Activated gamma-delta T cell treated with anti-CD3 and anti-CD28 coated beads, Interleukin-2, amount 50 U/mL, for 16 hours (primary cell): ENCODE data around the gene FUT9.

Source experiments
- DNase-seq: peaks from one replicate; pipeline ENCODE4 v3.0.0-alpha.2; 2020; ENCODE audit warnings: low read depth

Gene FUT9

DNA sequence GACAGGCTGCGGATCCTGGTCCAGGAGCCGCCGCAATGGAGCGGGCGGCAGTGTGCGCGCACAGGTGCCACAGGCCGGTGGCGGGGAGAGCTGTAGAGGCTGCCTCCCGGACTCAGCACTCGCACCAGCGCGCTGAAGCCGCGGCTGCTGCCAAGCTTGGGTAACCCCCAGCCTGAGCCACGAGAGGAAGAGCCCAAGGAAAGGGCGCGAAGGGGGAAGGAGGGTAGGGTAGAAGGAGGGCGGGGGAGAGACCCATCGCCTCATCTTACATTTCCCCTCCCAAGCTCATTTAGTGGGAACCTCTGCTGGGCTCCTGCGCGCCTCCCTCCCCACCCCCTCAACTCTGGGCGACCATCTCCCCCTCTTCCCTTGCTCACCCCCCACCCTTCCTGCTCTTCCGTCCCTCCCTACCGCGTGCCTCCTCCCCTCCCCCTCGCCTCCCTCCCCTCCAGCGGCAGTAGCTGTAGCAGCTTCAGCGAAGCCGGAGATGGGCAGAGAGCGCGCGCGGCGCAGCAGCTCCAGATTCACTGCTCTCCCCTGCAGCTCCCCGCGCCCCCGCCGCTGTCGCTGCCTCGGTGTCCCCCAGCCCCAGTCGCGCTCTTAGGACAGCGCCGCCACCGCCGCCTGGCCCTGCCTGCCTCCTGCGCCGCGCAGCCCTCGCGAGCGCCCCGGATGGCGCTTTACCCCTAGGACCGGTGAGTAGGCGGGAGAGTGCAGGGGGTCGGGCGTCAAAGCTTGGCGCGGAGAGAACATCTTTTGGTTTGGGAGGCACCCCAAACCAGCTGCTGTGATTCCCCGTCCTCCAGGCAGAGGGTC is at the start of gene FUT9:
Gene FUT9, plus strand, starts transcription at position 457 of the 816 bp plus-strand sequence. CDS start 187,182 bp downstream, outside the sequence.
- no peak for DNase-seq

DNA sequence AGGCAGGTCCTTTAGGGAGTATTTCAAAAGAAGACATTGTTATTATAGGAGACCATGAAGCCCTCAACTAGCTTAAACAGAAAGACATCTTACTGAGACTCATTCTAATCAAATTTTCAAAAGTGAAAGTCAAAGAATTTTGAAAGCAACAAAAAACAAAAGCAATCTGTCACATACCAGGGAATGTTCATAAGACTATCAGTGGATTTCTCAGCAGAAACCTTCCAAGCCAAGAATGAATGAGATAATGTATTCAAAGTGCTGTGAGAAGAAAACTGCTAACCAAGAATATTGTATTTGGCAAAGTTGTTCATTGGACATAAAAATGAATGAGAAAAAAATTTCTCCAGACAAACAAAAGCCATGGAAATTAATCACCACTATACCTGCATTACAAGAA is 48.2 kb upstream of the FUT9 start:
- DNase-seq = no peak

DNA sequence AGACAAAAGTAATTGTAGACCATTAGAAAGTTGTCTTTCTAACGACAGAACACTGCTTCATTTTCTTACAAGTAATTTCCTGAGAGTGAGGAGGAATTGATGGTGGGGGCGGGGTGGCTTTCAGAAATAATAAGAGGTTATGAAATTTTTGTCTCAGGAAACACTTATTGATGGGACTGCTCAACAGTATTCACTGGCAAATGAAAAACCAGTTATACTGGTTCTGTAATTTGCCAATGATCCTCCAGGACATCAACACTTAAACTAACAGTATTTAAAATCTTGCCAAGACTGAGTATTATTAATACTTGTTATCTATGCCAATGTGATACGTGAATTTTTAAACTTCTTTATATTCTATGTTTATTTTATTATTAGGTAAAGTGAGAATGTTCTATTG is 41.8 kb upstream of the FUT9 start:
- no peak for DNase-seq

DNA sequence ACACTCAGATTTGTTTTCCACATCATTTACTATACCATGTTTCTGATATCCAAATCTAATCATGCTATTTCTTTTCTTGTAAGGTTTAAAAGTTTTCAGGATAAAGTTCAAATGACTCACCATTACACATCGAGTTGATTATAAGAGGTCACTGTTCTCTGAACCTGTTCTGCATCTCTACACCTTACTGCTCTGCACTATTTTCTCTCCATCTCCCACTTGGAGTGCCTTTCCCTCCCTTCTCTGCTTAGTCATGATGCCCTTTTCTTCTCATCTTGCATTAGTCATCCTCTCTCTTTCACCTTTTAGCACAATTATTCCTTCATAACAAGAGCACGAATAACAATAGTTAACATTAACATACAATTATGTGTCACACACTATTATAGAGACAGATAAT is 37.5 kb upstream of the FUT9 start:
- DNase-seq = no peak

DNA sequence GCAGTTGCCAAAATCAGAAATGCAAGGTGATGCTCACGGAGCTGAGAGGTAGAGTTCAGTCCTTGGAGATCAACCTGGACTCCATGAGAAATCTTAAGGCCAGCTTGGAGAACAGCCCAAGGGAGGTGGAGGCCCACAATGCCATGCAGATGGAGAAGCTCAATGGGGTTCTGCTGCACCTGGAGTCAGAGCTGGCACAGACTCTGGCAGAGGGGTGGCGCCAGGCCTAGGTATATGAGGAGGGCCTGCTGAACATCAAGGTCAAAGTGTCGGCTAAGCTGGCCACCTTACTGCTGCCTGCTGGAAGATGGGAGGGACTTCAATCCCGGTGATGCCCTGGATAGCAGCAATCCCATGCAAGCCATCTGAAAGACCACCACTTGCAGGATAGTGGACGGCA is 23.9 kb upstream of the FUT9 start:
- no peak for DNase-seq

DNA sequence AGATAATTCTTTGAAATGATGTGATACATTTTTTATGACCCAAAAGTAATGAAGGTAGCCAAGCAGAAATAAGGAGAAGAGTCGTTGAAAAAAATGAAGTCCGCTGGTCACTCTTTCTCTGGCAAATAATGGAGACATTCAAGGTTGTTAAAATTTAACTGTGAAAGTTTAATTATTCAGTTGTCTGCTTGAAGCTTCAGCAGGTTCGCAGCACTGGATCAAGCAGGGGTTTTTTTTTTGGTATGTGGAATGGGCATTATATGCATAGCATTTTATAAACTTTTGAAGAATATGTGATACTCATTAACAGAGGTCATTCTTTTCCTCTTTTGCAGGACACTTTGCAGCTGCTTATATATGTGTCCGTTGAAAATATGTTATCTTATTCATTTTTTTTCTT is 21.6 kb upstream of the FUT9 start:
- no peak for DNase-seq

DNA sequence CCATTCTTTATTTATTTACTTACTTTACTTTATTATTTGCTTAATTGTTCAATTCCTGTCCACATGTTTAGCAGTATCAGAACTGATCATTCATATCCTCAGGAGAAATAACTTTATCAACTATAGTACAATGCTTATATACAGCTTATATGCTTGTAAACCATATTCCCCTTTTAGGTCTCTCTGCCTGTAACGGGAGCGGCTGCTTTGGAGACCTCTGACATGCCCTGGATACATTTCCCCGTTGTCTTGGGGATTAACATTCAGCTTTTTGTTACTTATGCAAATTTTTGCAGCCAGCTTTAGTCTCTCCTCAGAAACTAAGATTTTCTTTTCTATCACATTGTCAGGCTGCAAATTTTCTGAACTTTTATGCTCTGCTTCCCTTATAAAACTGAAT is 17.6 kb upstream of the FUT9 start:
- DNase-seq = no peak

DNA sequence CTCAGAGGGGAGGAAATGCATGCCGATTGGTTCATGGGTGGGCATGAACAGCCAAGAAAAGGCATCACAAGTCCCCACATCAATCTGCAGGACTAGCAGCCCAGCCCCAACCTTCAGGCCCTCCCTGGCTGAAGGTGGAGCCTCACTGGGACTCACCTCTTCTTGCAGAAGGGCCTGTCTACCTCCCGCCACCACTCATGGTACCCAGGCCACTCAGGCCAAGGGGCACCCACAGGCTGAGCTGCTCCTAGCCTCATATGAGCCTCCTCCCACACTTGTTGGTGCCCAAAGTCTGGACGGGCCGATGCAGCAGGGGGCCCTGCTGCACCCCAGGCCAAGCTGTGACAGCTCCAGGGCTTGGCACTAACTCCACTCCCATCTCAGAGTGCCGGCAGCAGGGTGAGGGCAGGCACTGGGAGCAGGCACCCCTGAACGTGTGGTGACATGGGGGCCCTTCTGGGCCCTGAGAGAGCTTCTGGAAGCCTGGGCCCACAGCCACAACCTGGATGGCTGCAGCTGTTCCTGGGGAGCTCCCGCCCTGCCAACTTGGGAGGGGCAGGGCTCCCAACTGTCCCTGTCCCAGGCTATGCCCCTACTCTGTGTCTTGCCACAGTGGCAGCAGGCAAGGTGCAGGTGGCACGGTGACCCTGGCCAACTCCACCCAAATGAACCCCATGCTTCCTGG is 13.7 kb upstream of the FUT9 start:
- DNase-seq = no peak

DNA sequence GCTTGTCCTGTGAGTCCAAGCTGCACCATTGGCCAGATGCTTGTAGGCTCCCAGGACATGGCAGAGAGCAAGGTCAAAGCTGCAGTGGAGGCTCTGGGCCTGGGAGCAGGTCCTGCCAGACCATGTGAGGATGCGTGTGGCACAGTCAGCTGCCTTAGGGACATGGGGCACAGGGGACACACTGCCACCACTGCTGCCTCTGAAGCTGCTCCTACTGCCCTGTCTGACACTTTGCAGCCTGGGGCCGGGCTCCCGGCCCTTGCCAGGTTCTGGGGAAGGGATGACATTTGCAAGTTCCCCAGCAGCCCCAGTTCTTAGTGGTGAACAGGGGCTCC is 13.2 kb upstream of the FUT9 start:
- no peak for DNase-seq

DNA sequence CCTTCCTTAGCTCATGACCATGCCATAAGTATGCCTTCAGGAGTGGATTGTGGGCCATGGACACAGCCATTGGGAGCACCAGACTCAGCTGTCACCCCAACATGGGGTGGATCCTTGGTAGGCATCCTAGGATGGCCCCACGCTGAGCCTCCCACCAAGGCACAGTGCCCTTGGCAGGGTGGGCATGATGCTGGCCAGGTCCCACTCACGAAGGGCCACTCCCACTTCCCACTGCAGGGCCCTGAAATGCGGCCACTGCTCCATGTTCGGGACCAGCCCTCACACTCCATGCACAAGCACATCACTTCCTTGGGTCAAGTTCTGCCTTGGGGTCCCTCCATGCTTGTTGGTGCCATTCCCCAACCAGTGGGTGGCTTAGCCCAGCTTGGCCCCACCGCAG is 12.9 kb upstream of the FUT9 start:
- DNase-seq = no peak

DNA sequence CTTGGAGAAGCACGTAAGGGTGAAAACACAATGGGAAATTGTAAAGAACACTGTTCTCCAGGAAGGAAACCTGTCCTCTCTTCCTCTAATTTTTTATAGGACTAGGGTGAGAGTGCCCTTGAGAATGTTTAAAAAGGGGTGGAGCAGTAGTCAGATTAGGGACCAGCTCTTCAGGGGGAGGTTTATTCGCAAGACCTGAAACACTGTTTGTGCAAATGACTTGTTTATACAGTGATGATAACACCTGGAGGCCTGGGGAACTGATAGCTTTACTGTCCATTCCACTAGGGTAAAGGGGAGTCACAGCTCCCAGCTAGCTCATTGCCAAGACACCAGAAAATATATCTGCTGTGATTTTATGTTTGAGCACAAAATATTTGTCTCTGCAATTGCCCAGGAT is 8.1 kb upstream of the FUT9 start:
- no peak for DNase-seq

DNA sequence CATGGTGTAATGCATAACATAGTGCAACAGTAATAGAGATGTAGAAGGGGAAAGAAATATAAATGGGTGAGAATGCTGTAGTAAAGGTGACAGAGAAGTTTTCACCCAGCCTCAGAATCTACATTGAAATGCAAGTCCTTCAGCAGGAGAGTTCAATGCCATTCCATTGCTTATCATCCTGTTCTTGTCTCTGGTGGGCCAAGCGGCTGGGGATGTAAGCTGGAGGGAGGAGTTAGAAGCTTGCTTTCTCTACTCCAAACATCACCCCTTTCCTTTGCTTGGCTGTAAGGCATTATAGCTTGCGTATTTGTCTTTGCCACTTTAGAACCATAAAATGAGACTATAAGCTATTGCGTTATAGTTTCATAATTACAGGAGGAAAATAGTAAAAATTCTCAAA is 2.2 kb upstream of the FUT9 start:
- no peak for DNase-seq

DNA sequence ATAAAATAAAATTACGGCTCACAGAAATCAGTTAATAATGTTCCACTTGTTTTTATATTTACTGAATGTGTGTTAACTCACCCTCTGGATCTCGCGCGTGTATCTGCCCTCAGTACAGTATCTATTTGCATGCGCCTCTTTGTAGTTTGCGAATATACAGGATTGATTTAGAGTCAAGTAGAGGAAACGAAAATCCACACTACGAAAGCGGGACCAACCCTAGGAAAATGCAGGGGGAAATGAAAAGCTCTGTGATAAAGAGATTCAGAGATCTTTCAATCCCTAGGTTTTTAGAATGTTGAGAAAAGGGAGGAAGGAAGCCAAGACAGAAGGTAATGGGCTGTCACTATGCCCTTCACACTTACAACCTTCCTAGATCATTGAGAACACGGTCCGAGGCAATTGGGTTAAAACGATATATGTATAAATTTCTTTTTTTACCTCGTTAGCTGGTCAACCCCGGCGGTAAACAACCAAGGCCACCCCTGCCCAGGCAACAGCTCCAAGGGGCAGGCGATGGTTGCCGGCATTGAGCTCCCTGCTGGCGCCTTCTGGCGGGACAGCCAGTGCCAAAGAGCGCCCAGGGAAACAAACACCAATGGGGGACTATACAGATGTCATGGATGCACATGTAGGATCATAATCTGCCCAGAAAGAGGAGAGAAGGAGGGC is 792 bp upstream of the FUT9 start:
- DNase-seq = no peak

DNA sequence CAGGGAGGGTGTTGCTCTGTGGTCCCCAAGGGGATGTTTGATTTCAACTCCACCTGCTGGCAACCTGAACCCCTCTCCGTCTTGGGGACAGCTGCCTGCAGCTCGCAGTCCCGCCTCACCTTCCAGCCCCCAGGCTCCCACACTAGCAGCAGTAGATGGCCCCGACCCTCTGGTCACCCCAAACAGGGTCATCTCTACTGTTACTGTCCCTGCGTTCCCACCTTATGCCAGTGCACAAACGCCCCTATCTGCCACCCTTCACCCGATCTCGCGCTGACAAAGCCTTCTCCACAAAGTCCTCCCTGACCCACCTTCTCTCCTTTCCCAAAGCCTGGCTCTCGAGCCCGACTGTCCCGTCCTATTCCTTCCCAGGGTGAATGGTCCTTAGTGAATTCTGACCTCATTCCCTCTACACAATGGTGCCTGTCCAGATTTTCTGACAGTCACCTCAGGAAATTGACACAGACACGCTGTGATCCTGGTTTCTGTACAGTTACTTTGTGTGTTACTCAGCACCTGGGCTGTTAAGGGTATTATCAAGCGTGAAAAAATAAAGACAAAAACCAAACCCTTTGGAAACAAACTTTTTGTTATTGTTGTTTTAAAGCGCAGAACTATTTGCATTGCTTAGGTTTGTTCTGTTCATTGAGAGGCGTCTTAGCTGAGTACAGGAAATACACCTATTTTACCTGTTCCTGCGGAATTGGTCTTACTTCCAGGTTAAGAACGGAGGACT is 728 bp downstream of the FUT9 start:
- DNase-seq = no peak

DNA sequence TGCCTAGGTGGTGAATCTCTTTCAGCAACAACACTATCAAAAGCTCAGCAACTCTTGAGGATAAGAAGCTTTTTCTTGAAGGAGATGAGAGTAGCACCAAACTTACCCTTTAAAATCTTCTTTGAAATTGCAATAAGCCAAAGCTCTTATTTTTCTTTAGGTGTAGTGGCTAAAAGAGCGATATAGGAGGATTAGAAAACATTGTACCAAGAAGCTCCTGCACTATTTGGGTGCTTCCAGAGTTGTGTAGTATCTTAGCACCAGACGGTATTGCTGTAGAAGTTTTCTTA is 1.2 kb downstream of the FUT9 start:
- no peak for DNase-seq

DNA sequence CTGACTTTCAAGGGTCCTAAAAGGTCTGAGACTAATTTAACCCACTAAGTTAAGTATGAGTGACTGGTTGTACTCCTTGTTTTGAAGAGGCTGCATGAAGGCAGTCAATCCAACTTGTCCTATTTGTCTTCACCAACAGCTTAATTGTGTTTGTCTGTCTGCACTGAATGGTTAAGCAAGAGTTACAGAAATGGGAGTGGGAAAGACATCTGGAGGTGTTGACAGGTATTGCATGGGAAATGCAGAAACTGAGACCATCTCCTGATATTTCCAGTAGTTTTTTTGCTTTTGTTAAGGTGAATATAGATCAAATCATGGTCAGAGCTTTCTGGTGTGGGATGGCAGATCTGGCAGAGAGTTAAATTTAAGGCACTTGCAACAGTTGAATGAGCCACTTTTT is 6.5 kb downstream of the FUT9 start:
- no peak for DNase-seq

DNA sequence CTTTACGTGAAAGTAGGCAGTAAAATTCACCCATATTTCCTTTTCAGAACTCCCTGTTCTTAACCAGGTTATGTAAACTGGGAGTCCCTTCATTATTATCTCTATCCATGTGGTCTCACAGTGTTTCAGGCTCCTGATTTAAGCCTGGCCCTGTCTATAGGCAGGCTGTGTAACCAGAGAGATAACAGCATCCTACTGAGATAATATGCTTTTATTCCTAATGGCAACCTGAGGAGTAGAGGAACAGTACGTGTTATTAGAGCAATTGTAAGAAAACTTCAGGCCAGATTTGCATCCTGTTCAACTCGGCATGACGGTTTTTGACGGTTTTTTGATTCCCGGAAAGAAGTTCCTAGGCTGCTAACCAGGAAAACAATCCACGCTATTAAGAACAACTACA is 16.9 kb downstream of the FUT9 start:
- no peak for DNase-seq

DNA sequence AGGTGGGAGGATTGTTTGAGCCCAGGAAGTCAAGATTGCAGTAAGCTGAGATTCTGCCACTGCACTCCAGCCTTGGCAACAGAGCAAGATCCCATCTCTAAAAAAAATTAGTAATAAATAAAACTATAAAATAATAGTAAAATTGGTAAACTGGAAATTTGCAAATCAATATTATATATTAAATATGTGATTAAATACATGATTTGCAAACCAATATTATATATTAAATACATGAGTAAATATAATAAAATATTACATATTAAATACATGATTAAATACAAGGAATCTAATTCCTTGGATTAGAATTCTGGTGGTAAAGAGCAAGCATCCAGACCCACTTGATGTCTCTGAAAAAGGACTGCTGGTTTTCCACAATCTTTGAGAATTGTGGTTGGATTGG is 35.8 kb downstream of the FUT9 start:
- no peak for DNase-seq

DNA sequence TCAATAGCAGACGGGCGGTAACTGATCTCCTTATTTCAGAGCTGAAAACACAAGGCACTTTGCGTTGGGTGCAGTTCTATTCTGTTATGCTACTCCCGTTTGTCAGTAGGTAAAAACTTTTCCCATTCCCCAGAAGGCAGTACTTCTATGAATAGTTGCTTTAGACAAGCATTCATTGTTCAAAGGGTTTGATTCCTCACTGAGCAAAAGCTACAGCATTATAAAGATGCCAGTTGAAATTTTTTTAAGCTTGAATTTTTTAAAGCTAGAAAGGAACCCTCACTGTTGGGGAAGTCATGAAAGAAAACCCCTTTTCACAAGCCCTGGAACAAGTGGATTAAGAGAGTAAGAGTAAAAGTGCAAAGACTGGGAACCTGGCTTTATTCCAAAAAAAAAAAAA is 42.3 kb downstream of the FUT9 start:
- DNase-seq = no peak

DNA sequence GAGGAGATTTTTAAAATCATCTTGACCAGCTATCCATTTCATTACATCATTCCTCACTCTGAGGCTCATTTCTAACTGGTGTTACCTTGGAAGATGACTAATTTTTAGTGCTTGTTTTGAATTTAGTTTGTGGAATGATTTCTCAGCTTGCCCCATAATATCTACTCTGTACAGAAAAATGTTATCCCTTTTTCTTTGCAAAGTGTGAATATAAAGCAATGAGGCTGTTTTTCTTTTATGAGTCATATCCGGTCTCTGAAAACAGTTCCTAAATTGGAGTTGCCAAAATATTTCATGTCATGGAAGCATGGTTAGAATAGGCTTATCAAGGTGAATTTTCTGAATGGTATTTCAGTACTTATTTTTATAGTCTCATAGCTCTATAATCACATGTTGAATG is 43.8 kb downstream of the FUT9 start:
- DNase-seq = no peak

DNA sequence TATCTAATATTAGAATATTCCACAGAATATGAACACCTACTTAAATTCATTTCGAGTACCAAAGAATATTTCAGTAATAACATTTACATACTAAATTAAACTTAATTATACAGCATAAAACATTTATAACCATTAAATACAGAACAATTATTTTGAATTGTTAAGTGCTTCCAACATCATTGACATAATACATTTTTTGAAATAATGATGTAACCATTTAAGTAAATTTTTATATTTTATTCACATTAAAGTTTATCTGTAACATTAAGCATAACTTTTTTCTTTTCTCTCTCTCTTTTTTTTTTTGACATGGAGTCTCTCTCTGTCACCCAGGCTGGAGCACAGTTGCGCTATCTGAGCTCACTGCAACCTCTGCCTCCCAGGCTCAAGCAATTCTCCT is 44.5 kb downstream of the FUT9 start:
- no peak for DNase-seq

DNA sequence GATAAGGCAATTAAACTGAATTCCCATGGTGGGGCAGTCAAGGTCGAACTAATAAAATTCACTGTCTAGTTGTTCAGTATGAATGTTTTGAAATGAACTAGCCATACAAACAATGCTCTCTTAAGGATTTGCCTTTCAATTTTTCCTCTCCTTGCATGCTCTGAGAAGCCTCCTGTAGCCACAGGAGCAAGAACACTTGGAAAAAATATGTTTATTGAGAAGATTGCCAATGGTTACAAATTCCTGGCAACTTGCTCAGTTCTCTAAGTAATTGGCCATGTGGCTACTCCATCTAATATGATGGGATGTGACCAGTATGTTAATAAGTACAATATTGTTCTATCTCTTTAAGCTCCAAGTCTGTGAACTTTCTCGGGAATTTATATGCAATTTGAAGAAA is 49.4 kb downstream of the FUT9 start:
- no peak for DNase-seq

DNA sequence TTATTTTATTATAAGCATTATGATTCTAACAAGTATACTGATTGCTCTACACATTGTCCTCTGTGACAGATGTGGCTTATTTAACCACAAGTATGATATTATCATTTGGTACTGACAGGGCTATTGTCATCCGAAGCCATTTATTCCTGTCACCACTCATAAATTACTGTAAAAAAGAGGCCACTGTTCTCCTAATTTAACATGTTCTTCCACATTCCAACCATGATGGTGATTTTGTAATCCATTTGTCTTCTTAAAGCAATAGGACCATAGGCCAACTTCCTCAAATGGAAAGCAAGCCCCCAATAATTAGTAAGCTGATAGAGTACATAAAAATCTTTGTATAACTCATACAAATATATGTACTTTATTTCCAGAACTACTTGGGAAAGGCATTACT is 50.6 kb downstream of the FUT9 start:
- no peak for DNase-seq
